HG02763 (cell line): Measurements from ENCODE around the gene PAGE2B.
"Not testable (repeated sequence)": the region's sequence is repeated elsewhere in the genome, so short reads cannot be mapped to it uniquely, and the experiment has no call there.

Experiments used
- ATAC-seq: cut with Tn5 transposase; IDR thresholded peaks from one replicate; pipeline ENCODE4 v1.9.1; 2021; ENCODE audit warnings: mild to moderate bottlenecking, moderate library complexity; ENCODE audit not compliant: unreplicated experiment

The PAGE2B gene, protein sequence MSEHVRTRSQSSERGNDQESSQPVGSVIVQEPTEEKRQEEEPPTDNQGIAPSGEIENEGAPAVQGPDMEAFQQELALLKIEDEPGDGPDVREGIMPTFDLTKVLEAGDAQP

DNA sequence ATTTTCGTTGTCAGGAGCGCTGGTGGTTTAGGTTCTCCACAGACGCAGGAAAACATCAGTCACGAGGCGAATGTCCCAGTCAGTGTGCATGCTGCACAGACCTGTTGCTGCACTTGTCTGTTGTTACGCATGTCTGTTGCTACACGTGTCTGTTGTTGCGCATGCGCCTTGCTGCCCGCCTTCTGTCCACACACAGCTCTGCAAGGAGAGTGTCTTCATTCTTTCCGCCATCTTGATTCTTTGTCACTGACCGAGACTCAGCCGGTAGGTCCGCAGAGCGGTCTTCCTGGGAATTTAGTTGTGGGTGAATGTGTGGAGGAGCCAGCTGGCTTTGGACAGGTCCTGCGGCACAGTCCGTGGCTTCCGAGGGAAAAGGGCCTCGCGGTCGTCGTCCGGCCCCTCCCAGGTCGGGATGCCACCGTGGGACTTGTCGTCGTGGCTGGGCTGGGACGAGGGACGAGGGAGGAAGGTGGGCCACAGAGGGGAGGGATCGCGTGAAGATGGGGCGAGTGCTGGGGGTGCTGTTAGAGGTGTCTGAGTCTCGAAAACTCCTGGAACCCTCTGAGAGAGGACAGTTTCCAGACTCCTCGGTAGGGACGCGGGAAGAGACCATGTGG is at the start of gene PAGE2B:
TSS of gene PAGE2B (plus strand) at position 180 of the 617 bp plus-strand sequence. CDS start 1,012 bp downstream, outside the sequence.
- ATAC-seq: no peak

DNA sequence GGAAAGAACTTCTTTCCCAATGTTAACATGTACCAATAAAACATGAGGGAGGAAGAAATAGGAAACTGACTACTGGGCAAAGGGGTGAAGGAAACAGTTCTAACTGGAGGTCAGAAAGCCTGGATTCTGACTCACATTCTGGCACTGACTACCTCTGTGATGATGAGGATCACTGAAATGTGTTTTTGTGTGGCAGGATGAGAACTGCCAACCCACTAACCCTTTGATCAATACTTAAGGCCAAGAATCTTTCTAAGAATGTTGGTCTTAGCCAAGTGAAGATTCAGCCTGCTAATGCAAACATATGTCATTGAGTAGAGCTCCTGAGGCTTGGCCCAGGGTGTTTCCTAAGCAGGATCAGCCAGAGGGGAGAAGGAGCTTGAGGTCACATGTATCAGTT is 48.7 kb upstream of the PAGE2B start:
- ATAC-seq: no peak

DNA sequence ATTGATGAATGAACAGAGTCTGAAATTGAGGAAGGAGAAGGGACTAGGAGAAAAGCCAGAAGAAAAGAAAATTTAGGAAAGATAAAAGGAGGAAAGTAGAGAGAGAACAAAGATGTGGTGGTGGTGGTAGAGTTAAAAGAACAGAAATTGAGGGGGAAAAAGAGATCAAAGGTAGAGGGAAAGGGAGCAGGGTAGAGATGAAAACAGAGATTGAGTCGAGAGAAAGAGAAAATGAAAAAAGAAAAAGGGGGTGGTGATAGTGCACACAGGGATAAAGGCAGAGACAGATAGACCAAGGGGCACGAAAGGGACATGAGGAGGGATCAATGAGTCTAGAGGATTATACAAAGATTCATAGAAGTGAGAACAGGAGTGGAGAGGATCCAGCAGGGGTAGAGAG is 48.0 kb upstream of the PAGE2B start:
- no peak for ATAC-seq

DNA sequence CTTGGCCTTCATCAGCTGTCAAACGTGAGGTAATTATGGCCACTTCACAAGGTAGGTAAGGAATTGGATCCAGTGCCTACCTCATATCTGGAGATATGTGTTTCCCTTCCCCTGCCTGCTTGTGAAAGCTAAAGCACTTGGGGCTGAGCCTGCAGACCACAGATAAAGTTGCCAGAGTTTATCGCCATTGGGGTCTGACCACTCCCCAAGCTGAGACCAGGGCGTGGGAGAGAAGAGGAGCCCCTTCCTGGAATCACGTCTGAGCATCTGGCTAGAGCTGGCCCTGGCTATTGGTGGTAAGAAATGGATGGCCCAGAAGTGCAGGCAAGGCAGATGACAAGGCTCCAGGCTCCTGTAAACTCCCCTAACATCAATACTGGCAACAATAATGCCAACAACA is 46.8 kb upstream of the PAGE2B start:
- no peak for ATAC-seq

DNA sequence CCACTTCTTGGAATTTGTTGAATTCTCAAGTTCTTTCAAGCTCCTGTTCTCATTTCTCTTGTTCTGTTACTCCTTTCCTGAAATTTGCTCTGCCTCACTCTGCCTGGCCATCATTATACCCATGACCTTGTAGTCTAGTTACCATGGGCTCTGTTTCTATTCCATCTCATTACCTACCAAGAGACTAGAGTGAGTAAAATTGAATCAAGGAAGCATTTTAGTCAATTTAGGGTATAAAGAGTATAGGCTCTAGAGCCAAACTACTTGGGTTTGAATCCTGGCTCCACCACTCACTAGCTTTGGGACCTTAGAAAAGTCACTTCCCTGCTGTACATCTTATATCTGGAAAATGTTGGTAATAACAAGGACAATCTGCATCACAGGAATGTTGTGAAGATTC is 46.2 kb upstream of the PAGE2B start:
- no peak for ATAC-seq

DNA sequence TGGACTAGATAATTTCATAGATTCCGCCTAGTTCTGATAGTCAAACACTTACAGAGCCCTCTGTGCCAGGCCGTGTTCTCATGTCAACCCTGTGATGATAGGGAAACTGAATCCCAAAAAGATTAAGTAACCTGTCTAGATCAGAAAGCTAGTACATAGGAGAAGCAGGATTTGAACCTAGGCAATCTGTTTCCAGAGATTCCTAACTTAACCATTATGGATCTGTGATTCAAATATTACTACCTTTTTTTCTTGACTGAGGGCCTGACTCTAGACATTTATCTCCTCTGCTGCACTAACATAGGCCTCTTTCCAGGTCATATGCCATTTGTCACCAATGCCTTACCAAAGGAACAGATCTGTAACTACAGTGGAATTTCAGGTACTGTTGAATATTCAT is 45.5 kb upstream of the PAGE2B start:
- ATAC-seq: no peak

DNA sequence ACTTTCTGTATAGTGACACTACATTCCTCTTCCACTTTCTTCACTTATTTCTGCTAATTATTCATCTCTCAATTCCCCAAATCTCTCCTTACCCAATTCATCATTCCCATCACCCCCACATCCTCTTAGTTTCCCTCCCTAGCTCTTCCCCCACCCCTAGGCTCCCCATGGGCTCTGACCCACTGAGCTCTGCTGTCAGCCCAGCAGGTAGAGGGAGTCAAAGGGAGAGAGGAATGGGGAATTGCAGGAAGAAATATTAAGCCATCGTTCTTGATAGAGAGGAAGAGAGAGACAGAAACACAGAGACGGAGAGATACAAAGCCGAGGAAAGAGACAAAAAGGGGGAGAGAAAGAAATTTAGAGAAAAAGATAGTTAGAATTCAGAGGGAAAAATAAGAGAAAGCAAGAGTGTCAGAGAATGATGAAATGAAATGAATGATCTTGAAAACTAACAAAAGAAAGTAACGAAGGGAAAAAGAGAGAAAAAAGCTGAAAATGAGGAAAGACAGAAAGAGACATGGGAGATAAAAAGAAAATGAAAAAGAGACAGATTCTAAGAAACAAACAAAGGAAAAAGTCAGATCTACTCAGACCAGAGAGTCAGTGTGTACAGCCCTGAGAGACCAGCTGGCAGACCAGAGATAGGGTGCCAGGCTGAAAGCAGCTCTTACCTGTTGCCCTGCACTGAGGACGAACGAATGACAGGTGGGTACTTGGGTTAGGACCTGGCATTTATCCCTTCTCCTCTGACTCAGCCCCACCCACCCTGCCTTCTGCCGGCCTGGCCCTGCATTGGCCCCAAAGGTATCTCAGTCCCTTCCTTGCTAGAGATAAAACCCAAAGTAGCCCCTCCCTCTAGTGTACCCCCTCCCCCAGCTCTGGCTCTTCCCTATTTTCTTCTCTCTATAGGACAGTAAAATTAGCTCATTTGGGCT is 44.3 kb upstream of the PAGE2B start, which contains the start of gene ALAS2:
TSS of gene ALAS2 (minus strand) at position 707 of the 935 bp plus-strand sequence. CDS start 4,977 bp downstream, outside the sequence.
- ATAC-seq: no peak

DNA sequence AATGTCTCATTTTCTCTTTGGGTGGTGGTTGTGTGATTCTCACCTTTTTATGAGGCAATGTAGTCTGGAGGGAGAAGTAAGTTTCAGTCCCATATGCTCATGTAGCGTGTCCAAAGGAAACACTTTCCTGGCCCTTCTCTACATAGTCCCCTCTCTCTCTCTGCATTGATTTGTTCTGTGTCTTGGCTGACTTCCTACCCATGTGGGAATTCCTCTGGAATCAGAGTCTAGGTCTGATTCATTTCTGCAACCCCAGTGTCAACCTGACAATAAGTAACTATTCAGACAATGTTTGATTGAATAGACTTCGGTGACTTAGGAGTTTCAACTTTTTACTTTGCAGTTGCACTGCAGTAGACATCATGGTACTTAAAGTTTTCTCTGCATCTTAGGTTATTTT is 41.4 kb upstream of the PAGE2B start:
- ATAC-seq: no peak

DNA sequence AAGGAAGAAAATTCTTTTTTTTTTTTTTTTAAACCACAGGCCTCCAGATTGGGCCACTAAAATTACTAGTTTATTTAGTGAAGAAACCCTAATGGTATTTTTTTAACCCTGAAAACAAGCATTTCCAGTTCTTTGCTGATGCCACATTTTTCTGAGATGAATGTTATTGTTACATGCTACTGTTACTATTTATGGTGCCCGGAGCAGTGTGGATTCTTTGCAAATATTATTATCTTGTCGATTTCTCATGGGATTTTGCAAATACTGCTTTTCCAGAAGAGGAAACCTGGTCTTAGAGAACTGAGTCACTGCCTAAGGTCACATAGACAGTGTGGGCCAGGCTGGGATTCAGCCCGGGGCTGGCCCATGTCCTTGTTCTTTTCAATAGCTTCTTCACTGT is 35.4 kb upstream of the PAGE2B start:
- no peak for ATAC-seq

DNA sequence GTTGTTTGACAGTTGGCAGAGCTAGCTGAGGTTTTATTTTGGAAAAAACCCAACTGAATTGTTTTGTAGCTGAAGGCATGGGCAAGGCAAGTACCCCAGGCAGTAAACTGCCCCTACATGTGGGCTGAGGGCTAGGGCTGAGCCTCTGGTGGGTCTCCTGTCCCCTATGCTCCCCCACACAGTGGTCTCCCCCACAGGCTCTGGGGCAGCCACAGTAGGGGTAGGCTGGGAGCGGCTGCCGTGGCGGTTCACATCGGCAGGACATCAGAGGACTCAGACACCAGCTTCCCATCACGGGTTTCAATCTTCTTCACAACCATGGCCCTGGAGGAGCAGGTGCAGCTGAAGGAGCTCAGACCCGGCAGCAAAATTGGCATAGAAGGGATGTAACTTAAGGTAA is 33.3 kb upstream of the PAGE2B start:
- no peak for ATAC-seq

DNA sequence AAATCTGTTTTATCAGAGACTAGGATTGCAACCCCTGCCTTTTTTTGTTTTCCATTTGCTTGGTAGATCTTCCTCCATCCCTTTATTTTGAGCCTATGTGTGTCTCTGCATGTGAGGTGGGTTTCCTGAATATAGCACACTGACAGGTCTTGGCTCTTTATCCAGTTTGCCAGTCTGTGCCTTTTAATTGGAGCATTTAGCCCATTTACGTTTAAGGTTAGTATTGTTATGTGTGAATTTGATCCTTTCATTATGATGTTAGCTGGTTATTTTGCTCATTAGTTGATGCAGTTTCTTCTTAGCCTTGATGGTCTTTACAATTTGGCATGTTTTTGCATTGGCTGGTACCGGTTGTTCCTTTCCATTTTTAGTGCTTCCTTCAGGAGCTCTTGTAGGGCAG is 24.2 kb upstream of the PAGE2B start:
- ATAC-seq: not testable (repeated sequence)

DNA sequence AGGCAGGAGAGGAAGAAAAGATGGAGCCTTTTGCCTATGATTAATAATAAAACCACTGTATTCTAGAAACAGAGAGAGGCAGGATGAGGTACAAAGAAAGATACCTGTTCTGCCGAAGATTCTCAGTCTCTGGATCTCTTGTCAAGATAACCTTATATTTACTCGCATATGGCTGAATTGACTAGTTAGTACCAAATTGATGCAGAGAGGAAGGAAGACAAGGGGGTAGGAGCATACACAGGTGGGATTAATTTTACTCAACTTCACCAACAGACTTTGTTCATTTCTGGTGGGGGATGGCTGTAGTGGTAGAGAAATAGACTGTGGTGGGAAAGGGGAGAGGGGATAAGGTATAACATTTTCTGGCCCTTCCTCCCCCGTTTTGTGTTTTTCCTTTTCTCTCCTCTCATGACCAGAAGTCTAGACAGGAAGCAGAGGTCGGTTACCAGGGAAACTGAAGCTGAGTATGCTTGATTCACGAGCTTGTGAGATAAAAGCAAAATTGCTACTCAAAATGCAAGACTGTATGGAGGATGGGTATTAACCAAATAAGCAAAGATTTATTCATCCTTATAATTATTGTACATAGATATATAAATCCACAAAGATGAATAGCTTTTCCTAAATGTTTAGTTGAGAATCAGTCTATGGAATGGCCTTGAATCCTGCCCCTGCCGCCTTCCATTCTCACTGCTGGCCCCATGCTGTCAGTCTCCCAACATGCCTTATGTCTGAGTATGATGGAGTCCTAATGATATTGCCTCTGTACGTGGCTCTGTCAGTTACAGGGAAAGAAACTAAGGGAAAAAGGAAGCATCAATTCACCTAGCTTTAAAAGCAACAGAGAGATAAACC is 17.8 kb upstream of the PAGE2B start:
- ATAC-seq: no peak

DNA sequence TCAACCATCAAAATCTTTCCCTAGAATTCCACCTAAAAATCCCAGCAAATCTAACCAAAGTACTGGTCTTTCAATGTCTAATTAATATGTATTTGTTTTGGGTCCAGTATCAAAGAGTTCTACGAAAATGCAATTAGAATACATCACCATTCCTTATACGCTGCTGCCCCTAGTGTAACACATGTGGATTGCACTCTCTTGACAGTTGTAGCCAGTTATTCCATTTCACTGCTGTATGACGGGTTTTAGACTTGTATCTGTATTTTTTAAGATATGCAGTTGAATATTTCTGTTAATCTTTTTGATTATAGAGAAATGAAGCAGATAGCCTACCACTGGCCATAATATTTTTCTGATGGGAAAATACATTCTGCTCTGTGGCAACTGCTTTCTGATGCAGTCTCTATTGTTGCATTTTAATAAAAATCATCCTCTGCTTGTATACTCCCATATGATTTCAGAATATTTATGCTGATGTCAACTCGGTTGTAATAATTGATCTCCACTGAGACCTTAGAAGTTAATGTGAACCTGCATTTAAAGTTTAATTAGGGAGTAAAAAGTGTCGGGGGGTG is 17.1 kb upstream of the PAGE2B start:
- ATAC-seq: no peak

DNA sequence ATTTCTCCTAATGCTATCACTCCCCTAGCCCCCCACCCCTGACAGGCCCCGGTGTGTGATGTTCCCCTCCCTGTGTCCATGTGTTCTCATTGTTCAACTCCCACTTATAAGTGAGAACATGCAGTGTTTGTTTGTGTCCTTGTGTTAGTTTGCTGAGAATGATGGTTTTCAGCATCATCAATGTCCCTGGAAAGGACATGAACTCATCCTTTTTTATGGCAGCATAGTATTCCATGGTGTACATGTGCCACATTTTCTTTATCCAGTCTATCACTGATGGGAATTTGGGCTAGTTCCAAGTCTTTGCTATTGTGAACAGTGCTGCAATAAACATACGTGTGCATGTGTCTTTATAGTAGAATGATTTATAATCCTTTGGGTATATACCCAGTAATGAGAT is 7.7 kb upstream of the PAGE2B start:
- ATAC-seq: not testable (repeated sequence)

DNA sequence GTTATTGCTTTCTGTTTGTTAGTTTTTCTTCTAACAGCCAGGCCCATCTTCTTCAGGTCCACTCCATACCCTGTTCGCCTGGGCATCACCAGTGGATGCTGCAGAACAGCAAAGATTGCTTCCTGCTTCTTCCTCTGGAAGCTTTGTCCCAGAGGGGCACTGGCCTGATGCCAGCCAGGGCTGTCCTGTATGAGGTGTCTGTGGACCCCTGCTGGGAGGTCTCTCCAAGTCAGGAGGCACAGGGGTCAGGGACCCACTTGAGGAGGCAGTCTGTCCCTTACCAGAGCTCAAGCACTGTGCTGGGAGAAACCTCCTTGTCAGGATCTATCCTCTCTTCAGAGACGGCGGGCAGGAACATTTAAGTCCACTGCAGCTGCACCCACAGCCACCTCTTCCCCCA is 2.5 kb upstream of the PAGE2B start:
- no peak for ATAC-seq

DNA sequence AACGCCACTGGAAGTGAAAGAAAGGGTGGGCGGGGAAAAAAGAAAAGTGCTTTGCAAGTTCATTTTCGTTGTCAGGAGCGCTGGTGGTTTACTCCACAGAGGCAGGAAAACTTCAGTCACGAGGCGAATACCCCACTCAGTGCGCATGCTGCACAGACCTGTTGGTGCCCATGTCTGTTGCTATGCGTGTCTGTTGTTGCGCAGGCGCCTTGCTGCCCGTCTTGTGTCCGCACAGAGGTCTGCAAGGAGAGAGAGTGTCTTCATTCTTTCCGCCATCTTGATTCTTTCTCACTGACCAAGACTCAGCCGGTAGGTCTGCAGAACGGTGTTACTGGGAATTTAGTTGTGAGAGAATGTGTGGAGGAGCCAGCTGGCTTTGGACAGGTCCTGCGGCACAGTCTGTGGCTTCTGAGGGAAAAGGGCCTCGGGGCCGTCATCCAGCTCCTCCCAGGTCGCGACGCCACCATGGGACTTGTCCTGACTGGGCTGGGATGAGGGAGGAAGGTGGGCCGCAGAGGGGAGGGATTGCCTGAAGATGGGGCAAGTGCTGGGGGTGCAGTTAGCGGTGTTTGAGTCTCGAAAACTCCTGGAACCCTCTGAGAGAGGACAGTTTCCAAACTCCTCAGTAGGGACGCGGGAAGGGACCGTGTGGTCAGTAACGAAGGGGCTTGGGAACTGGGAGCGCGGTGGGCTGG is 14.1 kb downstream of the PAGE2B start, which contains the start of gene PAGE2:
TSS of gene PAGE2 (plus strand) at position 224 of the 695 bp plus-strand sequence. CDS start 1,003 bp downstream, outside the sequence.
- ATAC-seq: no peak

DNA sequence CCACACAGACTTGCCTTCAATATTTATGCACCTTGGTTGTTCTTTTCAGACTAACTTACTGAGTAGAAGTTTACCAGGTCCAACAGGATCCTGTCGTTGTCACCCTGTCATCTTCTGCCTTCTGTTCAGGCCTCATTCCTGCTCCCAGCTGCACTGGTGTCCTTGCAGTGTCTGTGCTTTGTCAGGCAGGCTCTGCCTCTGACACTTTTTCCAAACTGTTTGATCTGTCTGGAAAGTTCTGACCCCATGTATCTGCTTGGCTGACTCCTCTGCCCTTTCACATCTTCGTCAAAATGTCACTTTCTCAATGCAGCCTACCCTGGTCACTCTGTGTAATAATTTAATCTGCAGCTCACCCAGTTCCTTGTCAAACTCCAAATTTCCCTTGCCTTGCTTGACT is 23.9 kb downstream of the PAGE2B start:
- ATAC-seq: no peak

DNA sequence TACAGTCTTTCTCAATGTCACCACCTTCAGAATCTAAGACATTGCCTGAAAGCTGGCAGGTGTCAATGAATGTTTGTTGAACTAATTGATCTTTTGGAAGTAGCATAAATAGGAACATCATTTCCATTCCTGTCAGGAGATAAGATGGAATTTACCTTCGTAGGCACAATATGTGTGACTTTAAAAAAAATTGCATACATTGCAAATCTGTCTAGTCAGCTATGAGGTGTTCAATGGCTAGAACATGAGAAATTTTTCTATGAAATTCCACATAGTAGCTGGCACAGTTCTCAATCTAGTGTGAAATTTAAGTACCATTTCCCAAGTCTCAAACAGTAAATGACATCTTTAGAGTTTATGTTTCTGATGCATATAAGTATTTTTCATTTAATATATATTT is 24.3 kb downstream of the PAGE2B start:
- ATAC-seq: no peak

DNA sequence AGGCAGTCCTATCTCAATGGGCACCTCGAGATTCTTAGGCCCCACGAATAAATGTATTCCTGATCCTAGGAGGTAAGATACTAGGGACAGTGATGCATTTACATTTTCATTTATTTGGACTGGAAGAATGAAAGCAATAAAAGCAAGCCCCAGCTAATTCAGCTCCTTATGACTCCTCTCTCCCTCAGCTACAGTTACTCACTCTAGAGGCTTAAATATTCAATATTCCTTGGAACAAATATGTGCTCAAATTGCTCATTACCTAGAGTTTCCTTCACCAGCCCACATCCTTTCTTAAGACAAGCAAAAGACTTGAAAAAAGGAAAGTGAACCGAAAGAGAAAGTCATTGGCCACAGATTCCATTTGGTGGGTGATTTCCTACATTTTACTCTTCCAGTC is 27.9 kb downstream of the PAGE2B start:
- no peak for ATAC-seq

DNA sequence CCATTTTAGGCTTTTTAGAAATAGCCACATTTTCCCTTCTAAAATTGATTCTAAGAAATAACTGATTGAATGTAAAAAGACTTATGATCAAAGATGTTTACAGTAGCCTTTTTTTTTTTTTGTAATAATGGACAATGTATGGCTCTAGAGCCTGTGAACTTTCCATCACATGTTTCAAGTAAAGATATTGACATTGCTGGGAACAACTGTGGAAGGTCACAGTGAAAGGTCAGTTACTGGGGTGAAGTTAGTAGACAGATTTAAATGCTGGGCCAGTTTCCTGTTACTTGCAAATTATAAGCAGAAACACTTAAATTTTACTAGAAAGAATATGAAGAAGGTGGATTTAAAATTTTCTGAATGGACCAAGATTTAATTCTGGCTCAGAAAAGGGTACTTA is 32.4 kb downstream of the PAGE2B start:
- no peak for ATAC-seq
